GM12878 (cell line): ENCODE results near the gene ETNK2. TPM values are rescaled to one million over a fixed set of nuclear protein-coding genes. Genes with fewer than 3 reads are reported as not detected.

Source experiments
- ATAC-seq: fragments of 200-7000 bp; cut with Tn5 transposase; 3 replicates; pipeline ENCODE4 v1.9.1; 2020; ENCODE audit warnings: mild to moderate bottlenecking, moderate library complexity
- BruUV-seq: library from RNA; stranded (reverse); fragments of 400-500 nt; replicated peaks from 2 replicates; lab custom pipeline; 2021; lab: Mats Ljungman, UMichigan
- CTCF ChIA-PET: fragments of 300-600 bp; sonication (Branson Sonifier 250); formaldehyde crosslinking; extraction: SDS; loops from one replicate; lab custom pipeline; 2021; ENCODE audit warnings: inconsistent platforms; lab: Yijun Ruan, JAX
- POLR2A ChIA-PET: fragments of 350-600 bp; formaldehyde crosslinking; extraction: SDS; loops from one replicate; lab custom pipeline; 2021; ENCODE audit warnings: inconsistent platforms; lab: Charles Lee
- RAD21 ChIA-PET: fragments of 300-600 bp; sonication (Branson Sonifier 250); formaldehyde crosslinking; loops from one replicate; lab custom pipeline; 2023; ENCODE audit warnings: antibody characterized with exemption; ENCODE audit not compliant: unreplicated experiment; lab: Charles Lee
- SMC1A ChIA-PET: fragments of 300-600 bp; sonication (Branson Sonifier 250); formaldehyde crosslinking; loops from one replicate; lab custom pipeline; 2023; ENCODE audit not compliant: unreplicated experiment, uncharacterized antibody; lab: Charles Lee
- DNase-seq: peaks from one replicate; pipeline ENCODE4 v3.0.0-alpha.2; 2011; ENCODE audit warnings: low read depth, low spot score
- FAIRE-seq: peaks from 3 replicates; lab custom pipeline; 2011; peaks lifted over from hg19 to GRCh38; lab: Jason Lieb, UNC
- H2AFZ ChIP-seq: 2 replicates; pipeline ENCODE4 v1.6.0; 2011; ENCODE audit warnings: low read depth, low read length, control low read depth; ENCODE audit not compliant: control insufficient read depth
- H3K27ac ChIP-seq: 2 replicates; pipeline ENCODE4 v1.5.1; 2011; ENCODE audit warnings: control low read depth; ENCODE audit not compliant: control insufficient read depth, insufficient read depth
- H3K27me3 ChIP-seq, 2 experiments: replicated peaks in 1 of 2; 2 replicates each; pipeline versions ENCODE4 v1.6.0 to v1.6.1; 2011; ENCODE audit warnings: low read length in 1 of 2; ENCODE audit not compliant: control insufficient read depth in 2 of 2, insufficient read depth in 2 of 2
- H3K36me3 ChIP-seq, 2 experiments: 2 replicates each; pipeline ENCODE4 v1.5.1; 2011; ENCODE audit warnings: low read length in 1 of 2; ENCODE audit not compliant: control insufficient read depth in 2 of 2, insufficient read depth in 2 of 2
- H3K4me1 ChIP-seq: 2 replicates; pipeline ENCODE4 v1.6.1; 2011; ENCODE audit warnings: mild to moderate bottlenecking, low read length, moderate library complexity, mixed read lengths; ENCODE audit not compliant: control insufficient read depth, insufficient read depth
- H3K4me2 ChIP-seq: 2 replicates; pipeline ENCODE4 v1.6.0; 2011; ENCODE audit warnings: control low read depth; ENCODE audit not compliant: control insufficient read depth, insufficient read depth
- H3K4me3 ChIP-seq: fragments of 200-600 bp; sonication (generic); 2 replicates; pipeline ENCODE4 v1.5.1; 2016
- H3K79me2 ChIP-seq: 2 replicates; pipeline ENCODE4 v1.6.0; 2011; ENCODE audit warnings: low read length; ENCODE audit not compliant: control insufficient read depth, insufficient read depth
- H3K9ac ChIP-seq: 2 replicates; pipeline ENCODE4 v1.8.0; 2011; ENCODE audit warnings: low read length, control low read depth, mixed read lengths; ENCODE audit not compliant: control insufficient read depth, insufficient read depth
- H3K9me3 ChIP-seq: replicated peaks from 3 replicates; pipeline ENCODE4 v1.5.1; 2011; ENCODE audit warnings: mild to moderate bottlenecking, low read length; ENCODE audit not compliant: control insufficient read depth, insufficient read depth
- H4K20me1 ChIP-seq: 2 replicates; pipeline ENCODE4 v1.6.0; 2011; ENCODE audit not compliant: control insufficient read depth, insufficient read depth
- BACH1 ChIP-seq: fragments of 450-650 bp; IDR thresholded peaks from 2 replicates; pipeline ENCODE4 v1.6.1; 2017; ENCODE audit warnings: mild to moderate bottlenecking, borderline replicate concordance
- BCL3 ChIP-seq: IDR thresholded peaks from 2 replicates; pipeline ENCODE4 v1.6.1; 2011; ENCODE audit warnings: borderline replicate concordance, low read depth, mild to moderate bottlenecking, moderate library complexity, low read length; ENCODE audit not compliant: insufficient read depth, poor library complexity, severe bottlenecking
- CEBPZ ChIP-seq: fragments of 150-350 bp; IDR thresholded peaks from 2 replicates; pipeline ENCODE4 v1.6.1; 2016; ENCODE audit warnings: low read depth, low read length
- HDAC6 ChIP-seq: fragments of 200-600 bp; sonication (generic); IDR thresholded peaks from one replicate; pipeline ENCODE4 v1.8.0; 2017; ENCODE audit warnings: antibody characterized with exemption; ENCODE audit not compliant: unreplicated experiment
- IKZF2 ChIP-seq, 2 experiments: fragments of 450-650 bp; IDR thresholded peaks; 2 replicates each; pipeline ENCODE4 v1.6.1; 2017; ENCODE audit warnings: mild to moderate bottlenecking in 2 of 2, moderate library complexity in 2 of 2
- KDM1A ChIP-seq: fragments of 200-600 bp; sonication (generic); IDR thresholded peaks from 2 replicates; pipeline ENCODE4 v1.6.1; 2016; ENCODE audit warnings: borderline replicate concordance
- MEF2B ChIP-seq: fragments of 450-650 bp; IDR thresholded peaks from 2 replicates; pipeline ENCODE4 v1.6.1; 2018; ENCODE audit warnings: mild to moderate bottlenecking, moderate library complexity; ENCODE audit not compliant: partially characterized antibody, poor library complexity, severe bottlenecking
- MYB ChIP-seq: fragments of 150-350 bp; IDR thresholded peaks from 2 replicates; pipeline ENCODE4 v1.6.1; 2014; ENCODE audit warnings: mild to moderate bottlenecking, low read depth, low read length, borderline replicate concordance
- NFYA ChIP-seq: IDR thresholded peaks from 2 replicates; pipeline ENCODE4 v1.6.1; 2011; ENCODE audit warnings: low read depth, mild to moderate bottlenecking, low read length, improper control_type of control experiment, borderline replicate concordance
- NR2F1 ChIP-seq: fragments of 450-650 bp; conservative IDR thresholded peaks from 2 replicates; pipeline ENCODE4 v1.6.1; 2017; ENCODE audit warnings: mild to moderate bottlenecking
- RB1 ChIP-seq: fragments of 450-650 bp; formaldehyde crosslinking; IDR thresholded peaks from 2 replicates; pipeline ENCODE4 v1.6.1; 2017; ENCODE audit warnings: mild to moderate bottlenecking, borderline replicate concordance
- RBBP5 ChIP-seq: fragments of 200-600 bp; sonication (generic); conservative IDR thresholded peaks from 2 replicates; pipeline ENCODE4 v1.6.1; 2016
- SMARCA5 ChIP-seq: fragments of 450-650 bp; IDR thresholded peaks from 2 replicates; pipeline ENCODE4 v1.6.1; 2017; ENCODE audit warnings: mild to moderate bottlenecking
- TBL1XR1 ChIP-seq: IDR thresholded peaks from 2 replicates; pipeline ENCODE4 v1.6.1; 2012; ENCODE audit warnings: low read depth, low read length, improper control_type of control experiment
- WRNIP1 ChIP-seq: IDR thresholded peaks from 2 replicates; pipeline ENCODE4 v1.6.1; 2011; ENCODE audit warnings: low read depth, low read length, improper control_type of control experiment, borderline replicate concordance
- ZBTB11 ChIP-seq: fragments of 450-650 bp; formaldehyde crosslinking; IDR thresholded peaks from 2 replicates; pipeline ENCODE4 v1.5.0; 2022; ENCODE audit warnings: mild to moderate bottlenecking, missing genetic modification characterization
- ZNF217 ChIP-seq: fragments of 450-650 bp; IDR thresholded peaks from 2 replicates; pipeline ENCODE4 v1.6.1; 2017; ENCODE audit warnings: antibody characterized with exemption, mild to moderate bottlenecking
- ZNF24 ChIP-seq: fragments of 450-650 bp; IDR thresholded peaks from 2 replicates; pipeline ENCODE4 v1.6.1; 2017; ENCODE audit warnings: antibody characterized with exemption, mild to moderate bottlenecking
- WGBS: methylation state at CpG from one replicate; pipeline ENCODE4 v1.1.6; 2016; ENCODE audit warnings: low lambda C conversion rate; ENCODE audit not compliant: insufficient replicate concordance, insufficient coverage; ENCODE audit errors: missing lambda C conversion rate; 5-methylcytosine and 5-hydroxymethylcytosine counted together
- in situ Hi-C: fragments of 300-500 bp; cut with MboI; formaldehyde crosslinking; loops from 9 replicates; pipeline ENCODE4 v1.14.3; 2018; ENCODE audit warnings: mixed read lengths
- intact Hi-C: fragments of 100-400 bp; cut with micrococcal nuclease; formaldehyde crosslinking; loops from one replicate; pipeline ENCODE4 v1.14.2; 2022; ENCODE audit not compliant: unreplicated experiment
- polyA plus RNA-seq, 11 experiments: library from polyadenylated mRNA; depleted of rRNA in 4 of 11; unstranded in 6 of 11; stranded (reverse) in 5 of 11; fragments of >200 nt; fragmentation: Nextera tagmentation in 4 of 11; fragmentation: Illumina TruSeq in 1 of 11; extraction: Ambion mirVana in 4 of 11; extraction: Trizol in 1 of 11; gene quantifications; 1 replicate in 1 of 11; 2 replicates in 10 of 11; pipeline versions ENCODE4 v1.2.1 to v1.2.3, GENCODE V29; 2011 to 2016; ENCODE audit warnings: inconsistent platforms in 2 of 11, missing spikeins in 2 of 11, low read depth in 1 of 11
- total RNA-seq, 4 experiments: library from RNA; depleted of rRNA in 3 of 4; stranded (reverse); fragments of >200 nt in 3 of 4; fragmentation: Illumina TruSeq in 1 of 4; extraction: Trizol in 1 of 4; gene quantifications; 2 replicates each; pipeline versions ENCODE4 v1.2.1 to v1.2.3, GENCODE V29; 2013 to 2021

Gene ETNK2
- total and polyA plus RNA-seq, 10 of the 15 experiments (the other 5 are each of a cell fraction or from before 2014, with no cell fraction given): 0.14 TPM; not detected in 9

- Histone ChIP-seq H3K9me3 (no peaks in the 10 kb centered on the region), H3K4me2 (no peak overlapping the region), H3K4me1 (no peaks in the 10 kb centered on the region), H3K79me2 (no peaks in the 10 kb centered on the region), H3K36me3 (no peaks in the 10 kb centered on the region), H3K27me3 (no peaks in the 10 kb centered on the region), H2AFZ (no peak overlapping the region), H3K27ac (no peak overlapping the region), H3K4me3 (no peak overlapping the region), H3K9ac (no peak overlapping the region), H4K20me1 (no peaks in the 10 kb centered on the region)
- in situ Hi-C loops: no loop called here
- intact Hi-C loops: no loop called here
- no peak for FAIRE-seq
- SMC1A ChIA-PET: interaction anchor here (1.0 kb wide), 1 partner anchor 9 kb away, joined by 3 read pairs; no protein-coding TSS in a partner anchor
- BruUV-seq: no TSS peak
- 15% methylated on average over 4 of the region's 4 CpGs for WGBS
- DNase-seq: no peak
- CTCF ChIA-PET: interaction anchor here (0.6 to 1.1 kb wide), 3 partner anchors 11 to 41 kb away, joined by 3 read pairs; no protein-coding TSS in a partner anchor
- POLR2A ChIA-PET: interaction anchor here (1.0 kb wide), 1 partner anchor 13 kb away, joined by 3 read pairs; no protein-coding TSS in a partner anchor
- RAD21 ChIA-PET: interaction anchor here (1.1 kb wide), 1 partner anchor 15 kb away, joined by 3 read pairs; no protein-coding TSS in a partner anchor
- peak; percentile 81 for ATAC-seq
- no peak for TF ChIP-seq KDM1A
- no peak for TF ChIP-seq CEBPZ
- no peak for TF ChIP-seq WRNIP1
- TF ChIP-seq SMARCA5: 0 out of 2 replicates have a peak, but pooled peaks have one; percentile 18
- no peak for TF ChIP-seq ZBTB11 (CRISPR knock-in tag)
- TF ChIP-seq MYB: no peak
- no peak for TF ChIP-seq ZNF217
- peak; percentile 70 for TF ChIP-seq NR2F1
- 0 out of 4 replicates have a peak, but pooled peaks of 1 of the 2 experiments have one; percentile 20 for TF ChIP-seq IKZF2 (IDR thresholded peaks at IDR 0.05)
- no peak for TF ChIP-seq NFYA
- no peak for TF ChIP-seq MEF2B
- no peak for TF ChIP-seq BACH1
- no peak for TF ChIP-seq BCL3
- no peak for TF ChIP-seq RBBP5
- TF ChIP-seq RB1: no peak
- TF ChIP-seq ZNF24: no peak
- no peak for TF ChIP-seq HDAC6
- no peak for TF ChIP-seq TBL1XR1
Measured at GRCh38 chr1:204093421-204093717, 58.5 kb downstream of the ETNK2 start.
